ENCODE data around the gene SEC23IP.

SEC23IP gene

DNA sequence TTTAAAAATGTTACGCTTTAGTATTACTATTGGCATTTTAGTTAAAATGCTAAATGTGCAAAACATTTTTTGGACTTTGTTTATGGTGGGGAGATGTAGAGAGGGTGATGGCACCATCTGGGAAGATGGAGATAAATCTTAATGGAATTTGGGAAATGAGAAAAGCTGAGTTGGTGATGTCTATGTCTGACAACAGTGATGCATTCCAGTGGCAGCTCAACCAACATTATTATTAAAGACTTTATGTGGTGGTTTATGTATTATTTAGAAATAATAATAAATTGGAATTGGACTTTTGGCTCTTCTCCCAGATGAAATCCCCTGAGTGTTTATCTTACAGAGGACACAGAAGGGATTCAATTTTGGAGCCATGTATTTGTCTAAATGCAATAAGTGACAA is 77.6 kb downstream of the SEC23IP start:
- Histone ChIP-seq H3K4me1 (ENCODE audit: control insufficient read depth, insufficient read depth, low read length, poor library complexity, severe bottlenecking) (no peaks in the 10 kb centered on the region), H3K27ac (ENCODE audit: insufficient read depth, low read length, poor library complexity, severe bottlenecking) (no peak overlapping the region), H3K27me3 (replicated peaks; ENCODE audit: control insufficient read depth, insufficient read depth, low read length, poor library complexity, severe bottlenecking) (no peaks in the 10 kb centered on the region), H3K4me3 (ENCODE audit: insufficient read depth, low read depth, low read length, poor library complexity, severe bottlenecking) (no peak overlapping the region), H3K9me3 (ENCODE audit: control insufficient read depth, low read length) (no peaks in the 10 kb centered on the region), H3K36me3 (ENCODE audit: control insufficient read depth, insufficient read depth, low read length) (no peaks in the 10 kb centered on the region)
- no peak for DNase-seq

- DNase-seq, result no peak
- Histone ChIP-seq H3K9me3 (ENCODE audit: control insufficient read depth, low read length) (no peaks in the 10 kb centered on the region), H3K4me3 (ENCODE audit: insufficient read depth, low read depth, low read length, poor library complexity, severe bottlenecking) (no peak overlapping the region), H3K36me3 (ENCODE audit: control insufficient read depth, insufficient read depth, low read length) (no peaks in the 10 kb centered on the region), H3K27me3 (replicated peaks; ENCODE audit: control insufficient read depth, insufficient read depth, low read length, poor library complexity, severe bottlenecking) (no peaks in the 10 kb centered on the region), H3K4me1 (ENCODE audit: control insufficient read depth, insufficient read depth, low read length, poor library complexity, severe bottlenecking) (no peaks in the 10 kb centered on the region), H3K27ac (ENCODE audit: insufficient read depth, low read length, poor library complexity, severe bottlenecking) (no peak overlapping the region)
These were observed 78.4 kb downstream of the SEC23IP start for GRCh38 chr10:119970963-119971362.

DNA sequence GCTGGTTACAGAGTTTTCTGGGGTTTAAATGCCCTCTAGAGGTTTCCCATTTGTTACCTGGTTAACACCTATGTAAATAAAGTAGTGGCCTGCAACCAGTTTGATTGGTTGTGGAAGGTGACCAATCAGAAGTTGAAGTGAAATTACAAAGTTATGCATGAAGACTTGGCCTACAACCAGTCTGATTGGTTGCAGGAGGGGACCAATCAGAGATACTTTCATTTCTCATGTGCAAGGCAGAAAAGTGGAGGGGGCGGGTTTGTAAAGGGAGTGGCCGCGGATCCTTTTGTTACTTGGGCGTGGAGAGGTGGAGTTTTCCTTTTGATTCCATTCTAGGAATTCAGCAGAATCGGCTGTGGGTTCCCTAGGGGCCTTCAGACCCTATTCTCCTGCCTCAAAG is 80.8 kb downstream of the SEC23IP start:
- Histone ChIP-seq H3K36me3 (ENCODE audit: control insufficient read depth, insufficient read depth, low read length) (no peaks in the 10 kb centered on the region), H3K9me3 (ENCODE audit: control insufficient read depth, low read length) (no peaks in the 10 kb centered on the region), H3K4me3 (ENCODE audit: insufficient read depth, low read depth, low read length, poor library complexity, severe bottlenecking) (no peak overlapping the region), H3K27ac (ENCODE audit: insufficient read depth, low read length, poor library complexity, severe bottlenecking) (no peak overlapping the region), H3K4me1 (ENCODE audit: control insufficient read depth, insufficient read depth, low read length, poor library complexity, severe bottlenecking) (no peaks in the 10 kb centered on the region), H3K27me3 (replicated peaks; ENCODE audit: control insufficient read depth, insufficient read depth, low read length, poor library complexity, severe bottlenecking) (no peaks in the 10 kb centered on the region)
- DNase-seq, result no peak

DNA sequence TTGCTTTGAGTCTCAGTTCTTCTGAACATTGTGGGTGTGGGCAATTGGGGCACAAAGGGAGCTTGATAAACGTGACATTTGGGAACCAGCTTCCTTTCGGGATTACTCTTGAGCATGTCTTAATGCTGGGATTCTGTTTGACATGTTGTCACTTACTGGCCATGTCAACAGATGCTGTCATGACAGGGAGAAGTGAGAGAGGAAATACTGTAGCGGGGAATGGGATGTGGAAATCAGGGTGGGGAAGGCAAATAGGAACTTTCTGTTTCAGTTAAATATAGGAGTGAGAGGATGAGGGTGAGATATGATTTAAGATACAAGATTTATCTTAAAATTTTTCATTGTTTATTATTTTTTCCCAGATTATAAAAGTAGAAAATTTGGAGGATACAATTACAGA is 83.9 kb downstream of the SEC23IP start:
- no peak for DNase-seq
- Histone ChIP-seq H3K4me1 (ENCODE audit: control insufficient read depth, insufficient read depth, low read length, poor library complexity, severe bottlenecking) (no peaks in the 10 kb centered on the region), H3K27ac (ENCODE audit: insufficient read depth, low read length, poor library complexity, severe bottlenecking) (no peak overlapping the region), H3K27me3 (replicated peaks; ENCODE audit: control insufficient read depth, insufficient read depth, low read length, poor library complexity, severe bottlenecking) (no peaks in the 10 kb centered on the region), H3K9me3 (ENCODE audit: control insufficient read depth, low read length) (no peaks in the 10 kb centered on the region), H3K4me3 (ENCODE audit: insufficient read depth, low read depth, low read length, poor library complexity, severe bottlenecking) (no peak overlapping the region), H3K36me3 (ENCODE audit: control insufficient read depth, insufficient read depth, low read length) (no peaks in the 10 kb centered on the region)

DNA sequence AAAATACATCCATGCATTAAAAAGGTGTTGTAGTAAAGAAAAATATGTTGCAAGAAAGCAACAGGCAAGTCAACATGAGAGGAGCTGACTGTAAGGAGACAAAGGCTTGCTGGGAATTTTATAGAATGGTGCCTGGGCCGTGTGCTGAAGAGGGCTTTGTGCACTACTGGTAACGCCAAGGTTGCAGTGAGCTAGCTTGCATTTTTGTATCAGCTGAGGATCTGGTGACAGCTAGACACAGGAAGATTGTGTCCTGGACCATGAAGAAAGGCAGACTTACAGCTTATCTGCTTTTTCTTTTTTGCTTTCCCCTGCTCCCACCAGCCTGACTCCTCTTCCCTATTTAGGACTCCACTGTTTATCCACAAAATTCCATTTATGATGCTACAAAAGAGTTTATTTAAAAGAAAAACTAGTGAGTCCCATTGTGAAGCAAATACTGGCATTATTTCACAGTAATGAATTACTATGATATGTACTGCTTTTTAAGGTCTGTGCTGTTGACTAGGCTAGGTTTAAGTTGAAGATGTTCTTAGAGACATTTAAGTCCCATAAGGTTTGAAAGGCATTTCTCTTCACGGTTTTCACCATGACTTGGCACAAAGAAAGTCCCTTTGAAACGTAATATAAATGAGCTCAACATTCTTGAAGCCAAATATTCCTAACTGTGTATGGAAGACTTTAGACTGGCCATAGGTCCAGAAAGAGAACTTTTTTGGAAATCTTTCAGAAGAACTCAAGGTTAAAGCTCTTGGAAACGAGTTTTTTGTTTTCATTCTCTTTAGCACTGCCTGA is 88.6 kb downstream of the SEC23IP start:
- no peaks in the 10 kb centered on the region for H3K4me1 ChIP-seq (ENCODE audit: control insufficient read depth, insufficient read depth, low read length, poor library complexity, severe bottlenecking)
- H3K27me3 ChIP-seq (replicated peaks; ENCODE audit: control insufficient read depth, insufficient read depth, low read length, poor library complexity, severe bottlenecking), result no peaks in the 10 kb centered on the region
- no peak for DNase-seq
- H3K36me3 ChIP-seq (ENCODE audit: control insufficient read depth, insufficient read depth, low read length), result no peaks in the 10 kb centered on the region
- H3K27ac ChIP-seq (ENCODE audit: insufficient read depth, low read length, poor library complexity, severe bottlenecking), result no peak overlapping the region
- H3K9me3 ChIP-seq (ENCODE audit: control insufficient read depth, low read length), result no peaks in the 10 kb centered on the region
- H3K4me3 ChIP-seq (ENCODE audit: insufficient read depth, low read depth, low read length, poor library complexity, severe bottlenecking), result no peak overlapping the region

GRCh38 chr10:119981826-119982225 is 89.3 kb downstream of the SEC23IP start:
- no peaks in the 10 kb centered on the region for H3K27me3 ChIP-seq (replicated peaks; ENCODE audit: control insufficient read depth, insufficient read depth, low read length, poor library complexity, severe bottlenecking)
- H3K4me1 ChIP-seq (ENCODE audit: control insufficient read depth, insufficient read depth, low read length, poor library complexity, severe bottlenecking), result no peaks in the 10 kb centered on the region
- no peak for DNase-seq
- H3K4me3 ChIP-seq (ENCODE audit: insufficient read depth, low read depth, low read length, poor library complexity, severe bottlenecking), result no peak overlapping the region
- no peaks in the 10 kb centered on the region for H3K9me3 ChIP-seq (ENCODE audit: control insufficient read depth, low read length)
- H3K36me3 ChIP-seq (ENCODE audit: control insufficient read depth, insufficient read depth, low read length), result no peaks in the 10 kb centered on the region
- H3K27ac ChIP-seq (ENCODE audit: insufficient read depth, low read length, poor library complexity, severe bottlenecking), result no peak overlapping the region

DNA sequence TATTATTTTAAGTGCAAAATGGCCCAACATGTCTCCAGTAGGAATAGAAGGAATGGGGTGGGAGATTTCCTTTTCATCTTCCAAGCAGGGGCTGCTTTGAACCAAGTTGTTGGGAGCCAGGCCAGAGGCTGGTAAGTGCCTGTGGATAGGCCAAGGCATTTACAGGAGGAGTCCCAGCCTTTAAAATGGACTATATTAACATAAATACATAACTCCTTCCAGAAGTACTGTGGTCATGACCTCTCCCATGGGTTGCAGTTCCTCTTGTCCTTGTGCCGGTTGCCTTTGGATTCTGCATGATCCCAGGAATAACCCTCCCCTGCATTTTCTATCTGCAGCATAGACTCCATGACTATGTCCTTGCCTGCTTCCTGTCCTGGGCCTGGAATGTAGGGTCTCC is 95.8 kb downstream of the SEC23IP start:
- no peak overlapping the region for H3K27ac ChIP-seq (ENCODE audit: insufficient read depth, low read length, poor library complexity, severe bottlenecking)

DNA sequence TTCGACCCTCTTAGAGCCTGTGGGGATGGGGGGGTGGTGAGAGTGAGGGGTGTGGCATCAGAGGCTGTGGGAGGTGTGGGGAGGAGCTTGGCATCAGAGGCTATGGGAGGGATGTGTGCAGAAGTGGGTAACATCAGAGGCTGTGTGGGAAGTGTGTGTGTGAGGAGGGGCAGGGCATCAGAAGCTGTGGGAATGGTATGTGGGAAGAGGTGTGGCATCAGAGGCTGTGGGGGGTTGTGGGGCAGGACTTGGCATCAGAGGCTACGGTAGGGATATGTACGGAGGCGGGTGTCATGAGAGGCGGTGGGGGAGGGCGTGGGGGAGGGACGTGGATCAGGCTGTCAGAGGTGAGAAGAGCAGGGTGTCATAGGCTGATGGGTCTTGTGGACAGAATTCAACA is 97.4 kb downstream of the SEC23IP start:
- no peak for DNase-seq
- no peaks in the 10 kb centered on the region for H3K4me1 ChIP-seq (ENCODE audit: control insufficient read depth, insufficient read depth, low read length, poor library complexity, severe bottlenecking)
- no peaks in the 10 kb centered on the region for H3K9me3 ChIP-seq (ENCODE audit: control insufficient read depth, low read length)
- no peak overlapping the region for H3K4me3 ChIP-seq (ENCODE audit: insufficient read depth, low read depth, low read length, poor library complexity, severe bottlenecking)
- H3K27ac ChIP-seq (ENCODE audit: insufficient read depth, low read length, poor library complexity, severe bottlenecking), result no peak overlapping the region
- no peaks in the 10 kb centered on the region for H3K27me3 ChIP-seq (replicated peaks; ENCODE audit: control insufficient read depth, insufficient read depth, low read length, poor library complexity, severe bottlenecking)
- no peaks in the 10 kb centered on the region for H3K36me3 ChIP-seq (ENCODE audit: control insufficient read depth, insufficient read depth, low read length)

More for the DNA sequence above, 95.8 kb downstream of the SEC23IP start:
- no peaks in the 10 kb centered on the region for H3K4me1 ChIP-seq (ENCODE audit: control insufficient read depth, insufficient read depth, low read length, poor library complexity, severe bottlenecking)
- DNase-seq, result no peak
- H3K27me3 ChIP-seq (replicated peaks; ENCODE audit: control insufficient read depth, insufficient read depth, low read length, poor library complexity, severe bottlenecking), result no peaks in the 10 kb centered on the region
- H3K36me3 ChIP-seq (ENCODE audit: control insufficient read depth, insufficient read depth, low read length), result no peaks in the 10 kb centered on the region
- H3K4me3 ChIP-seq (ENCODE audit: insufficient read depth, low read depth, low read length, poor library complexity, severe bottlenecking), result no peak overlapping the region
- no peaks in the 10 kb centered on the region for H3K9me3 ChIP-seq (ENCODE audit: control insufficient read depth, low read length)

DNA sequence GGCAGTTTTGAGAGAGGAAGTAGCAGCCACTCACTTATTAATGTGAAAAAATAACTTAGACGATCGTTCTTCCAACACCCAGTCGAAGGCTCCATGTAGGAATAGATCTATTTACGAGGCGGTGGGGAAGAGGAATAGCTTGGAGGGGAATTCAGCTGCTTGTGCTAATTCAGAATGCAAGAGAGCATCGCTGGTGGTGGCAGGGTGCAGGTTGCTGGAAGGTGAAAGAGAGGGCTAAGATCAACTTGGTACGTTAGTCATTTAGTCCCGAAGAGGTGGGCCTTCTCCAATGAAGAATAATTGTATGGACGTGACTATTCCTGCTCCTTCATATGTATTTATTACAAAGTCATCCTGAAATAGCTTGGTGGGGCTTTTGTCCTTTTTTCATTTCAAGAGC is 98.5 kb downstream of the SEC23IP start:
- H3K9me3 ChIP-seq (ENCODE audit: control insufficient read depth, low read length), result no peaks in the 10 kb centered on the region
- H3K27me3 ChIP-seq (replicated peaks; ENCODE audit: control insufficient read depth, insufficient read depth, low read length, poor library complexity, severe bottlenecking), result no peaks in the 10 kb centered on the region
- no peak overlapping the region for H3K4me3 ChIP-seq (ENCODE audit: insufficient read depth, low read depth, low read length, poor library complexity, severe bottlenecking)
- no peak for DNase-seq
- no peaks in the 10 kb centered on the region for H3K36me3 ChIP-seq (ENCODE audit: control insufficient read depth, insufficient read depth, low read length)
- H3K27ac ChIP-seq (ENCODE audit: insufficient read depth, low read length, poor library complexity, severe bottlenecking), result no peak overlapping the region
- H3K4me1 ChIP-seq (ENCODE audit: control insufficient read depth, insufficient read depth, low read length, poor library complexity, severe bottlenecking), result no peaks in the 10 kb centered on the region

- Histone ChIP-seq H3K27ac (ENCODE audit: insufficient read depth, low read length, poor library complexity, severe bottlenecking) (no peak overlapping the region), H3K4me3 (ENCODE audit: insufficient read depth, low read depth, low read length, poor library complexity, severe bottlenecking) (no peak overlapping the region), H3K9me3 (ENCODE audit: control insufficient read depth, low read length) (no peaks in the 10 kb centered on the region), H3K27me3 (replicated peaks; ENCODE audit: control insufficient read depth, insufficient read depth, low read length, poor library complexity, severe bottlenecking) (no peaks in the 10 kb centered on the region), H3K36me3 (ENCODE audit: control insufficient read depth, insufficient read depth, low read length) (no peaks in the 10 kb centered on the region), H3K4me1 (ENCODE audit: control insufficient read depth, insufficient read depth, low read length, poor library complexity, severe bottlenecking) (no peaks in the 10 kb centered on the region)
- no peak for DNase-seq
These were observed 99.3 kb downstream of the SEC23IP start for GRCh38 chr10:119991816-119992215.

All from effector memory CD4-positive, alpha-beta T cell (primary cell).